Stimulated activated CD8-positive, alpha-beta memory T cell treated with anti-CD3 and anti-CD28 coated beads, Interleukin-15, amount 100 ng/mL, for 4 hours (primary cell): ENCODE measurements around the gene ACVR1.
"Not testable (repeated sequence)": the region's sequence is repeated elsewhere in the genome, so short reads cannot be mapped to it uniquely, and the experiment has no call there.

Experiments
- DNase-seq, 2 donors: peaks; one replicate each; pipeline ENCODE4 v3.0.0-alpha.2; 2020; ENCODE audit warnings: low read depth in 2 of 2

Gene ACVR1

DNA sequence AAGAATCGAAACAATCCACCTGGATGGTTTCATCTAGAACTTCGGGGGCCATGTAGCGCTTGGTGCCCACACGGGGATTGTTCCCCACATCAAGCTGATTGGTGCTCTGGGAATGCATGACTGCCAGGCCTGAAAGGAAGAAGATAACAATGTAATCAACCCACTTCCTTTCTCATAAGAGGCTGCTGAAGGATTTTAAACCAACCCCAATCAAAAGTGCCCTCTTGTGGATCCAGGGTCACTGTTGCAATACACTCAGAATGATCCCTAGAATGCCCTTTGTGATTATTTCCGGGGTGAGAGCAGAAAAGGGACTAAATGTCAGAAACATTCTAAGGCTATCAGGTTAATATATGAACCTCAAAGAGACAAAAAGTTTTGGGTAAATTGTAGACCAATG lies 115.2 kb downstream of the ACVR1 start:
- DNase-seq: no peak

DNA sequence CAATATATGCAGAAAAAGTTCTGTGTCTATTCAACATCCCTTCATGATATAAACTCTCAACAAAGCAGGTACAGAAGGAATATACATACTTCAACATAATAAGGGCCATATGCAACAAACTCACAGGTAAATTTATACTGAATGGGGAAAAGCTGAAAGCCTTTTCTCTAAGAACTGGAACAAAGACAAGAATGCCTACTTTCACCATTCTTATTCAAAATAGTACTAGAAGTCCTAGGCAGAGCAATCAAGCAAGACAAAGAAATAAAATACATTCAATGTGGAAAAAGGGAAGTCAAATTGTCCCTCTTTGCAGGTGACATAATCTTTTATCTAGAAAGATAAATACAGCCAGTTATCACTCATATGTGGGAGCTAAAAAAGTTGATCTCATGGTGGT lies 116.3 kb downstream of the ACVR1 start:
- no peak for DNase-seq

GRCh38 chr2:157758586-157758985 lies 117.5 kb downstream of the ACVR1 start:
- DNase-seq: no peak

DNA sequence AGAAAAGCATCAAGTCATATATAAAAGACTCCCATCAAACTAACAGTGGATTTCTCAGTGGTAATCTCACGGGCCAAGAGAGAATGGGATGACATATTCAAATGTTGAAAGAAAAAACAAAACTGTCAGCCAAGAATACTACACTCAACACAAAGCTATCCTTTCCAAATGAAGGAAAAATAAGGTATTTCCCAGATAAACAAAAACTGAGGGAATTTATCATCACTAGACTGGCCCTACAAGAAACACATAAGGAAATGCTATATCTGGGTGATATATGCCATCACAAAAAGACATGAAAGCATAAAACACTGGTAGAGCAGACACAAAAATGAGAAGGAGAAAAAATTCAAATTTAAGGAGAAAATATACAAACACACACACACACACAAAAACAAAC lies 118.6 kb downstream of the ACVR1 start:
- DNase-seq: no peak

GRCh38 chr2:157756447-157756846 lies 119.7 kb downstream of the ACVR1 start:
- DNase-seq: not testable (repeated sequence)

DNA sequence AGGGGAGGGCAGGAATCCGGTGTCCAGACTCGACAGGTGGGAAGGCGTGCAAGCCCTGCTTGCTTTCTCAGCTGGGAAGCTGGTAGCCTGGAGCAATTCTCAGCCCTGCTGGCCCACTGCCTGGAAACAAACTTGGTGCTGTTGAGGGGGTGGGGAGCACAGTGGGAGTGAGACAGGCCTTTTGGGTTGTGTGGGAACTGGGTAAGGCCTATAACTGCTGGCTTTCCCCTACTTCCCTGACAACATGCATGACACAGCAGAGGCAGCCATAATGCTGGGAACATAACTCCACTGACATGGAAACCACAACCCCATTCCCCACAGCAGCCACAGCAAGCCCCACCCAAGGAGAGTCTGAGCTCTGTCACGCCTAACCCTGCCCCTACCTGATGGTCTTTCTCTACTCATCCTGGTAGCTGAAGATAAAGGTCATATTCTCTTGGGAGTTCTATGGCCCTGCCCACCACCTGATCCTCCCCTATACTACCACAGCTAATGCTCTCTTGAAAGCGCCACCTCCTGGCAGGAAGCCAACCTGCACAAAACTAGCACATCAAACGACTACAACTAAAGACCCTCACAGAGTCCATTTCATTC lies 124.6 kb downstream of the ACVR1 start:
- DNase-seq: no peak

- DNase-seq: no peak
These were observed 126.4 kb downstream of the ACVR1 start for GRCh38 chr2:157749684-157750083.

DNA sequence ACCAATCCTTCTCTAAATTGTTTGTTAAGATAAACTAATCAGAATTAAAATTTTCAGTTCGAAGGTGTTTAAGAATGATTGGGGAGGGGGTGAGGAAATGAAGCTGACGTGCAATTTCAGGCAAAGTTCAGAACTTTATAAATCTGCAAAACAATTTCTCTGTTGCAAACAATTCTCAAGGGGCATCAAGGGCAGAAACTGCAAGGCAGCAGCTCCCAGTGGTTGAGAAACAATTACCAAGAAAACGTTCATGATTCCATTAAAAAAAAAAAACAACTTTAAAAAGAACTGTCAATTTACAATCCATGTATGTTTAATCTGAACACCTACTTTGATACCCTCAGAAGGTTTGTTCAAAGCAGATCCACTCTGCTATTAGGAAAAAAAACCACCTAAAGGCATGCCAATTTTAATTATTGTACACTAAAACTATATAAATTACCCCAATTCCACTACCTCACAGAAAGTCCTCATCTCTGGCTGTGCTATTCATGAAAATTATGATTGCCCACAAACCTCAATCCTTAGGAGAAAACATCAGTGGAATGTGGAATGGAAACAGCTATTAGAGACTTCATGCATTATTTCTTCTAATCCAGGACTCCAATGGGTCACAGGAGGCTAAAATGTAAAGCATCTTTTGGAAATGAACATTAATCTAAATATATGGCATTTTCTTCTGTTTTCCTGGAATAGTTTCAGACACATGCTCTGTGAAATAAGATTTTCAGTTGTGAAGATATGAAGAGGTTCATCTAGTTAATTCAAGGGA lies 127.6 kb downstream of the ACVR1 start:
- DNase-seq: no peak

- no peak for DNase-seq
These were observed 128.3 kb downstream of the ACVR1 start for GRCh38 chr2:157747695-157748370.

DNA sequence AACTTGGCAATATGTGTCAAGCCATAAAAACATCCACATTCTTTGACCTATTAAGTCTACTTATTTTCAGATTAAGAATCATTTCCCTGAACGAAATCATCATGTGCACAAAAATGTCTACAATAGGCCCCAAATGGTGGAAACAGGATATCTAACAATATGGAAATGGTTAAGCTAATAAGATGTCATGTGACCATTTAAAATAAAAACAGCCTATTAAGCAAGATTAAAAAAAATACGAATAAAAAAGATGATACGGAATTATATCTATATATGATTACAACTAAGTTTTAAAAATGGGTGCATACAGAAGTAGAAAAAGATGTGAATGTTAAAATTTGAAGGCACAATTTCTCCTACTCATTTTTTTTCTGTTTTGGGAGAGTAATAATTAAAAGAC lies 128.8 kb downstream of the ACVR1 start:
- no peak for DNase-seq

DNA sequence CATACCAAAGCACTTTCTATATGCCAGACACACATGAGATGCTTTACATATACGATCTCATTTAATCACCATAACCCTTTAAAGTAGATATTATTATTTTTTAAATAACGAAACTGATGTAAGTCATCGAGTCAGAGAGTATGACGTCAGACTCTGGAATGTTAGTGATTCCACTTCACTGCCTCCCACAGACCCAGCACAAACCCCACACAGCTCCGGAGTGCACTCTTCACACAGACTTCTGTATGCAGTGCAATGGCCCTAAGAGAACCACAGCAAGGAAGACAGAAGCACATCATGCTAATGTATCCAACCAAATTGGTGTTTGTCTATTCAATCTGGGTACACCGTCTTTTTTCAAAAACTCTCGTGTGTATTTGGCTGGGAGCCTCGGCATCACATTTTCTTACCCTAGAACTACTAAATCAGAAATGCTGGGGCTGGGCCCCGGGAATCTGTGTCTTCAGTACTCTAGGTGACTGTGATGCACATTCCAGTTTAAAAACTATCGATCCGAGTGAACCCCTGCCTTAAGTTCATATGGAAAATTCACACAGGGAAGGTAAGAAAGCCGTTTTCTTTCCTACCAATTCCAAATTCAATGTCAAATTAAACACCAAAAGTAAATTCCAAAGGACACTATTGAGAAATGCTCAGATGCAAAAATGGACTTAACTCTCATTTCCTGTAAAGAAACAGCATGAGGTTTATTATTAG lies 129.7 kb downstream of the ACVR1 start:
- DNase-seq: no peak

DNA sequence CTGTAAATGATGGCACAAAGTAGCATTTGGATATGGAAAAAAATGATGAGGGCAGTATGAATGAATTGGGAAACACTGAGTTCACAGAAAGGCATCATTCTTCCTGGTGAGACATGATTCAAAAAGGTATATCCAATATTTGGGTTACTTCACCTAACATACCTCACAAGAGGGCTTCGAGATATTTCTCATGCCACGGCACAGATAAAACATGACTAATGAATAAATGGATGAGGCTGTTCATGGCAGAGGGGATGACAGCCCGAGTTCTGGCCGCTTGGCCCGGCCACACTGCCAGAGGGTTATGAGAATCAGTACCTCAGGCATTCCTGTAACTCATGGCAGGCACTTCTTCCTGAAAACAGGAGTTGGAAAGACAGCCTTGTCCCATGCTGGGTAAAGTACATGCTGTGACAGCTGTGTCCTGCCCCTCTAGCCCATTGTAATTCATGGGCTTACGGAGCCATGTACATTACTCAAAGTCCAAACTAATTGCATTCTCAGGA lies 131.5 kb downstream of the ACVR1 start:
- no peak for DNase-seq

GRCh38 chr2:157743051-157743450 lies 133.1 kb downstream of the ACVR1 start:
- DNase-seq: no peak

- DNase-seq: no peak
These were observed 134.2 kb downstream of the ACVR1 start for GRCh38 chr2:157741819-157742484.

GRCh38 chr2:157737656-157738055 lies 138.5 kb downstream of the ACVR1 start:
- DNase-seq: no peak

DNA sequence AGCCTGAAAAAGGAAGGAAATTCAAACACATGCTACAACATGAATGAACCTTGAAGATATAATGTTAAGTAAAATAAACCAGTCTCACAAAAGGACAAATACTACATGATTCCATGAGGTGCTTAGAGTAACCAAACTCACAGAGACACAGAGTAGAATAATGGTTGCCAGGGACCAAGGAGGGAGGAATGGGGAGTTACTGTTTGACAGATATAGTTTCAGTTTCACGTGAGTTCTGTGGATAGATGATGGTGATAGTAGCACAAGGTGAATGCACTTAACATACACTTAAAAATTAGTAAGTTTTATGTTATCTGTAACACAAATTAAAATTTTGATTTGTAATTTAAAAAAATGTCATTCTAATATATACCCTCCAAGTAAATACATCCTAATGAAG lies 140.6 kb downstream of the ACVR1 start:
- no peak for DNase-seq

- no peak for DNase-seq
These were observed 142.9 kb downstream of the ACVR1 start for GRCh38 chr2:157733263-157733662.

DNA sequence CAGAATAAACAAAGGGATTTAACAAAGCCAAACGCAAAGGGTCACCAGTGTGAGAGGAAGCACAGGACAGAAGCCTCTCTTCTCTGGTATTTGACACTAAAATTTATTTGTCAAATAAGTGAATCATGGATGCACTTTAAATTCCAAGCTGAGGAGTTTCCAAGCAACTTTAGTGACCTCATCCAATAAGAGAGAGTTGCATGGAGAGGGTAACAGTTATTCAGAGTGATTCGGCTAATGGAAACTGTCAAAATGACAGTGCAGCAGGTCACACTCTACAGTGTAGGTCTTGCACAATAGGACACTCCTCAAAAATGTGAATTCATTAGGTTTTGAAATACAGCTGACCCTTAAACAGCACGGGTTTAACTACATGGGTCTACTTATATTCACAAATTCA lies 143.5 kb downstream of the ACVR1 start:
- no peak for DNase-seq

DNA sequence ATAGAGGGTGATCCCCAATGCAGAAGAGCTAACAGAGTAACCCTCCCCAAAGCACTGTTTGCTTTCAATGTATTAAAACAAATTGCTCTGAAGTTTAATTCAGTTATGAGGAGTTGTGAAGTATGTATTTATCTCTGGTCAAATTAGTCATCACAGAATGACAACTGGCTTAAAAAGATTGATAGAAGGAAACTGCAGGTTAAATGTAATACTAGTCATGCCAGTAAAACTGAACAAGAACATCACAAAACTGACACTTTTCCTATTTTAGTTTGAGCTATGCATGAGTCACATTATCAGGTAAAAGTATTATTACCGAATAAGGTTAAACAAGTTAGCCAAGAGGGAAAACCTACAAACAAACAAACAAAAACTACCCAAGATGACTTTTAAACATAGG lies 148.4 kb downstream of the ACVR1 start:
- DNase-seq: no peak

GRCh38 chr2:157726946-157727345 lies 149.2 kb downstream of the ACVR1 start:
- no peak for DNase-seq

DNA sequence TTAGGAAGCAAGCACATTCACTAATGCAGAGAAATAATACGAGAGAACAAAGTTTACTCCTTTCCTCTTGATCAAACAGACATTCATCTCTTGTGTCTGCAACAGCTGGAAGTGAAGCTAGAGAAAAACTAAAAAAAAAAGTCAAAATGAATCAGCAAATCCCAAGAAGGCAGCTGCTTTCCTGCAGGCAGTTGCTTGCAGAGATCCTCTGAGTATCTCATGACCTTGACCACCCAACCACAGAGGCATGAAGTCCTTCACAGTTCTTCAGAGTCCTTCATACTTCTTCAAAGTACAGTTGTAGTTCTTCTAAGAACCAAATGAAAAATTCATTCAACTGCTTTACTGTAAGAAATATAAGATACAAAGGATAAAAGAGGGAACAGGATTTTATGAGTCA lies 150.3 kb downstream of the ACVR1 start:
- DNase-seq: no peak
